A549 (cell line): Measurements from ENCODE around the gene CIDEB. TPM values are rescaled to one million over a fixed set of nuclear protein-coding genes. Genes with fewer than 3 reads are reported as not detected.

Experiments
- ATAC-seq, 2 experiments: fragments of 200-7000 bp in 1 of 2; fragments of >200 bp in 1 of 2; cut with Nextera tagmentation in 1 of 2; cut with Tn5 transposase in 1 of 2; 3 replicates each; pipeline versions ENCODE4 v1.8.0 to v1.9.1; 2018 to 2020; ENCODE audit warnings: mild to moderate bottlenecking in 1 of 2, moderate library complexity in 1 of 2
- CTCF ChIA-PET: fragments of 300-600 bp; sonication (Branson Sonifier 250); formaldehyde crosslinking; extraction: SDS; loops from one replicate; lab custom pipeline; 2021; ENCODE audit warnings: antibody characterized with exemption, inconsistent platforms; lab: Yijun Ruan, JAX
- POLR2A ChIA-PET: fragments of 350-600 bp; formaldehyde crosslinking; extraction: SDS; loops from one replicate; lab custom pipeline; 2021; ENCODE audit warnings: antibody characterized with exemption, inconsistent platforms; lab: Yijun Ruan, JAX
- DNase-seq, 2 experiments: peaks; one replicate each; pipeline versions ENCODE4 v3.0.0 to v3.0.0-alpha.2; 2011 to 2016; ENCODE audit warnings: low read depth in 1 of 2, low spot score in 1 of 2
- FAIRE-seq: peaks from 2 replicates; lab custom pipeline; 2011; peaks lifted over from hg19 to GRCh38; lab: Jason Lieb, UNC
- H3K27ac ChIP-seq, 2 experiments: fragments of >200 bp; sonication (Bioruptor Twin); formaldehyde crosslinking; 3 replicates each; pipeline ENCODE4 v1.5.1; 2016 to 2017
- H3K4me1 ChIP-seq: fragments of >200 bp; sonication (Bioruptor Twin); formaldehyde crosslinking; 3 replicates; pipeline ENCODE4 v1.6.1; 2016
- H3K4me2 ChIP-seq: fragments of >200 bp; sonication (Bioruptor Twin); formaldehyde crosslinking; 3 replicates; pipeline ENCODE4 v1.6.1; 2016
- H3K4me3 ChIP-seq: fragments of >200 bp; sonication (Bioruptor Twin); formaldehyde crosslinking; 3 replicates; pipeline ENCODE4 v1.5.1; 2016
- H3K9me3 ChIP-seq: fragments of >200 bp; sonication (Bioruptor Twin); formaldehyde crosslinking; 3 replicates; pipeline ENCODE4 v1.6.1; 2016
- BHLHE40 ChIP-seq: IDR thresholded peaks from 2 replicates; pipeline ENCODE4 v1.6.1; 2012; ENCODE audit warnings: low read depth, low read length, inconsistent platforms
- CBX2 ChIP-seq: fragments of 200-600 bp; sonication (generic); IDR thresholded peaks from 2 replicates; pipeline ENCODE4 v1.6.1; 2016; ENCODE audit warnings: low read depth, mild to moderate bottlenecking, borderline replicate concordance
- CEBPB ChIP-seq, 2 experiments: fragments of >200 bp in 1 of 2; sonication (Bioruptor Twin) in 1 of 2; formaldehyde crosslinking in 1 of 2; IDR thresholded peaks; 2 replicates each; pipeline ENCODE4 v1.6.1; 2012 to 2016
- CHD2 ChIP-seq: fragments of 150-350 bp; IDR thresholded peaks from 2 replicates; pipeline ENCODE4 v1.6.1; 2014; ENCODE audit warnings: low read length; ENCODE audit not compliant: partially characterized antibody
- FOSB ChIP-seq: fragments of 250-450 bp; sonication (Bioruptor Pico); IDR thresholded peaks from 2 replicates; pipeline ENCODE4 v1.5.0; 2020; ENCODE audit warnings: mild to moderate bottlenecking, moderate library complexity
- FOSL2 ChIP-seq, 2 experiments: fragments of 450-650 bp in 1 of 2; fragments of >200 bp in 1 of 2; sonication (Bioruptor Twin) in 1 of 2; formaldehyde crosslinking; IDR thresholded peaks; 2 replicates each; pipeline versions ENCODE4 v1.5.0 to v1.6.1; 2016 to 2020; ENCODE audit warnings: mild to moderate bottlenecking in 1 of 2, moderate library complexity in 1 of 2
- GATA3 ChIP-seq: IDR thresholded peaks from 2 replicates; pipeline ENCODE4 v1.6.1; 2012; ENCODE audit warnings: borderline replicate concordance
- HDAC2 ChIP-seq: fragments of 200-600 bp; sonication (generic); IDR thresholded peaks from 2 replicates; pipeline ENCODE4 v1.6.1; 2016
- HOXB5 ChIP-seq: fragments of 250-450 bp; sonication (Bioruptor Pico); IDR thresholded peaks from 2 replicates; pipeline ENCODE4 v1.5.0; 2020; ENCODE audit warnings: mild to moderate bottlenecking, moderate library complexity
- JUN ChIP-seq, 2 experiments: fragments of >200 bp; sonication (Bioruptor Twin); formaldehyde crosslinking; IDR thresholded peaks; 2 replicates in 1 of 2; 3 replicates in 1 of 2; pipeline ENCODE4 v1.6.1; 2016 to 2017
- JUNB ChIP-seq: fragments of >200 bp; sonication (Bioruptor Twin); formaldehyde crosslinking; IDR thresholded peaks from 2 replicates; pipeline ENCODE4 v1.6.1; 2016
- KDM5A ChIP-seq: fragments of 200-600 bp; sonication (generic); IDR thresholded peaks from 2 replicates; pipeline ENCODE4 v1.6.1; 2016; ENCODE audit warnings: antibody characterized with exemption, mild to moderate bottlenecking
- MAFK ChIP-seq: fragments of 450-650 bp; IDR thresholded peaks from 2 replicates; pipeline ENCODE4 v1.6.1; 2014; ENCODE audit not compliant: partially characterized antibody
- NFE2L2 ChIP-seq: fragments of 150-350 bp; conservative IDR thresholded peaks from 2 replicates; pipeline ENCODE4 v1.6.1; 2014; ENCODE audit warnings: low read length
- NPAS2 ChIP-seq: fragments of 250-450 bp; sonication (Bioruptor Pico); IDR thresholded peaks from 2 replicates; pipeline ENCODE4 v1.8.0; 2022; ENCODE audit warnings: mild to moderate bottlenecking, moderate library complexity, borderline replicate concordance
- POLR2A ChIP-seq: IDR thresholded peaks from 2 replicates; pipeline ENCODE4 v1.6.1; 2012; ENCODE audit warnings: mild to moderate bottlenecking, low read length
- POLR2AphosphoS2 ChIP-seq: conservative IDR thresholded peaks from 2 replicates; pipeline ENCODE4 v1.6.1; 2012; ENCODE audit warnings: low read length, improper control_type of control experiment, inconsistent platforms
- RAD21 ChIP-seq, 2 experiments: fragments of >200 bp in 1 of 2; sonication (Bioruptor Twin) in 1 of 2; formaldehyde crosslinking in 1 of 2; IDR thresholded peaks in 1 of 2; conservative IDR thresholded peaks in 1 of 2; 2 replicates in 1 of 2; 3 replicates in 1 of 2; pipeline ENCODE4 v1.6.1; 2012 to 2018; ENCODE audit warnings: inconsistent platforms in 1 of 2
- RFX5 ChIP-seq: fragments of 450-650 bp; IDR thresholded peaks from 2 replicates; pipeline ENCODE4 v1.7.1; 2014; ENCODE audit warnings: antibody characterized with exemption, mild to moderate bottlenecking, moderate library complexity
- SREBF2 ChIP-seq: fragments of 450-650 bp; IDR thresholded peaks from 2 replicates; pipeline ENCODE4 v1.6.1; 2014; ENCODE audit warnings: mild to moderate bottlenecking, moderate library complexity
- ZC3H11A ChIP-seq: fragments of 450-650 bp; IDR thresholded peaks from 2 replicates; pipeline ENCODE4 v1.6.1; 2014; ENCODE audit warnings: antibody characterized with exemption, mild to moderate bottlenecking
- WGBS: methylation state at CpG from one replicate; pipeline ENCODE4 v1.1.6; 2017; ENCODE audit errors: missing lambda C conversion rate; 5-methylcytosine and 5-hydroxymethylcytosine counted together
- polyA plus RNA-seq, 4 experiments: library from polyadenylated mRNA; depleted of rRNA in 3 of 4; stranded (reverse); fragments of >200 nt; fragmentation: RNase III in 1 of 4; extraction: RNeasy Plus Mini Kit Qiagen cat#74134 plus additional on column Dnase treatment in 1 of 4; gene quantifications; 2 replicates in 3 of 4; 3 replicates in 1 of 4; pipeline ENCODE4 v1.2.3, GENCODE V29; 2011 to 2017
- TF ChIP-seq, protein P1 (sequence below): IDR thresholded peaks from 2 replicates; pipeline ENCODE4 v1.6.1; 2012
- TF ChIP-seq, protein P2 (sequence below): IDR thresholded peaks from 2 replicates; pipeline ENCODE4 v1.6.1; 2012; ENCODE audit warnings: low read depth, borderline replicate concordance
- TF ChIP-seq, protein P3 (sequence below): fragments of 450-650 bp; IDR thresholded peaks from 2 replicates; pipeline ENCODE4 v1.6.1; 2014; ENCODE audit warnings: antibody characterized with exemption

Gene CIDEB
- polyA plus RNA-seq, 2 of the 4 experiments (the other 2 are of a cell fraction) = 0.31 to 0.79 TPM

DNA sequence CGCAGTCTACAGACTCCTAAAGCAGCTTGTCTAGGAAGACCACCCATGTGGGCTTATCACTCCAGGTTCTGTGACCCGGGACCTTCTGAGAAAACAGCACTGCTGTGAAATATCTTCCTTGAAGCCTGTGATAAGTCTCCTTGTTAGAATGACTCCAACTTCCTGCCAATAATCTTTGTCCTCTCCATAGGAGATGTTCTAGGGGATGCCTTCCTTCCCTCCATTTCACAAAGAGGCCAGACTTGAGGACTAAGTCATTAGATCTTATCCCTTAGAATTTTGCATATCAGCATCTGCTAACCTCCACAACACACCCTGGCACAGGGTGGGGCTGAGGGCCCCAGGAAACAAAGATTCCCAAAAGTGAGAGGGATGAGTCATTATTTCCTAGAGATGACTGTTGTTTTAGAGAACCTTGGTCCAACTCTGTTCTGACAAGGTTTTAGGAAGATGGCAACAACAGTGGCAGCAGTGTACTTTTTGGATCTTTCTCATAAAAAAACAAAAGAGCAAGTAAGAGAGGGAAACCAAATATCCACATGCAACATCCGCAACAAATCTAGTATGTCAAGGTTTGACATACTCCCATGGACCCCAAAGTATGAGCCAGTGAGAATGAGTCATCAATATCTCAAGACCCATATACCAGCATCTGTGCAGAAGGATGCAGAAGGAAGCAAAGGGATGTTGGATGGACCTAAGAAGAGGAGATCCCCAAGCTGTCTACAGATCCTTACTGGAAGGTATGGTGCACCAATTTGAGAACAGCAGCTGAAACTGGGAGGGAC, 9.6 kb upstream of the CIDEB start:
- H3K27ac ChIP-seq = no peak overlapping the region
- no peaks in the 10 kb centered on the region for H3K9me3 ChIP-seq
- no peak for FAIRE-seq
- 87% methylated on average over 3 of the region's 3 CpGs for WGBS
- no peak for DNase-seq
- H3K4me2 ChIP-seq = no peak overlapping the region
- CTCF ChIA-PET = interaction anchor here (0.9 to 46.6 kb wide), 9 partner anchors 9 to 113 kb away, joined by 3 to 1142 read pairs (median 7); partner anchors contain the start of genes CBLN3, CIDEB, KHNYN and LTB4R
- TF ChIP-seq FOSL2 (IDR thresholded peaks at IDR 0.05) (no peak), FOSL2 (CRISPR knock-in tag; IDR thresholded peaks at IDR 0.05) (peak; percentile 54; the same call in 1 of the 2 replicates), MAFK (peak; percentile 13), CBX2 (no peak)
- no peak overlapping the region for H3K4me3 ChIP-seq
- ATAC-seq = peak in 1 of 2 experiments; percentile 36; a peak in 2 of 6 replicates
- peaks cover 11% of the 10 kb centered on the region for H3K4me1 ChIP-seq
- POLR2A ChIA-PET = interaction anchor here (0.5 kb wide), 1 partner anchor 141 kb away, joined by 4 read pairs; no protein-coding TSS in a partner anchor

DNA sequence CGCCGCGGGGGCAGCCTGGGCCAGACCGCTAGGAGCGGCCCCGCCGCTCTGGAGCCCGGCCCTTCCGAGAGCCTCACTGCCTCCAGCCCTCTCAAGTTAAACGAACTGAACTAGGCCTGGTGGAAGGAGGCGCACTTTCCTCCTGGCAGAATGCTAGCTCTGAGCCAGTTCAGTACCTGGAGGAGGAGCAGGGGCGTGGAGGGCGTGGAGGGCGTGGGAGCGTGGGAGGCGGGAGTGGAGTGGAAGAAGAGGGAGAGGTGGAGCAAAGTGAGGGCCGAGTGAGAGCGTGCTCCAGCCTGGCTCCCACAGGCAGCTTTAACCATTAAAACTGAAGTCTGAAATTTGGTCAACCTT, 8.8 kb upstream of the CIDEB start:
- Histone ChIP-seq H3K4me3 (no peak overlapping the region), H3K4me2 (no peak overlapping the region), H3K9me3 (no peaks in the 10 kb centered on the region), H3K4me1 (peaks cover 11% of the 10 kb centered on the region), H3K27ac (no peak overlapping the region)
- DNase-seq (no peak), ATAC-seq (no peak), FAIRE-seq (no peak)
- POLR2A ChIA-PET = no interaction called here
- CTCF ChIA-PET = interaction anchor here (0.6 to 46.6 kb wide), 7 partner anchors 9 to 113 kb away, joined by 3 to 1142 read pairs (median 5); partner anchors contain the start of genes ADCY4, CBLN3, CIDEB and DHRS1
- WGBS = 86% methylated on average over 9 of the region's 18 CpGs
- TF ChIP-seq JUN (IDR thresholded peaks at IDR 0.05) (0 out of 5 replicates have a peak, but pooled peaks of 1 of the 2 experiments have one; percentile 22), KDM5A (no peak), ZC3H11A (no peak), CBX2 (no peak), POLR2AphosphoS2 (no peak), NPAS2 (CRISPR knock-in tag) (no peak)

DNA sequence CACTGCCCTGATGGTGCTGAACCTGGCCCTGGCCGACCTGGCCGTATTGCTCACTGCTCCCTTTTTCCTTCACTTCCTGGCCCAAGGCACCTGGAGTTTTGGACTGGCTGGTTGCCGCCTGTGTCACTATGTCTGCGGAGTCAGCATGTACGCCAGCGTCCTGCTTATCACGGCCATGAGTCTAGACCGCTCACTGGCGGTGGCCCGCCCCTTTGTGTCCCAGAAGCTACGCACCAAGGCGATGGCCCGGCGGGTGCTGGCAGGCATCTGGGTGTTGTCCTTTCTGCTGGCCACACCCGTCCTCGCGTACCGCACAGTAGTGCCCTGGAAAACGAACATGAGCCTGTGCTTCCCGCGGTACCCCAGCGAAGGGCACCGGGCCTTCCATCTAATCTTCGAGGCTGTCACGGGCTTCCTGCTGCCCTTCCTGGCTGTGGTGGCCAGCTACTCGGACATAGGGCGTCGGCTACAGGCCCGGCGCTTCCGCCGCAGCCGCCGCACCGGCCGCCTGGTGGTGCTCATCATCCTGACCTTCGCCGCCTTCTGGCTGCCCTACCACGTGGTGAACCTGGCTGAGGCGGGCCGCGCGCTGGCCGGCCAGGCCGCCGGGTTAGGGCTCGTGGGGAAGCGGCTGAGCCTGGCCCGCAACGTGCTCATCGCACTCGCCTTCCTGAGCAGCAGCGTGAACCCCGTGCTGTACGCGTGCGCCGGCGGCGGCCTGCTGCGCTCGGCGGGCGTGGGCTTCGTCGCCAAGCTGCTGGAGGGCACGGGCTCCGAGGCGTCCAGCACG, 8.2 kb upstream of the CIDEB start:
- POLR2A ChIA-PET = no interaction called here
- Histone ChIP-seq H3K4me2 (no peak overlapping the region), H3K9me3 (no peaks in the 10 kb centered on the region), H3K4me1 (peaks cover 11% of the 10 kb centered on the region), H3K27ac (no peak overlapping the region), H3K4me3 (no peak overlapping the region)
- no peak for DNase-seq
- ATAC-seq = no peak
- WGBS = 94% methylated on average over 53 of the region's 70 CpGs
- FAIRE-seq = no peak
- TF ChIP-seq NFE2L2 (no peak), RFX5 (no peak), JUNB (no peak), KDM5A (no peak), POLR2AphosphoS2 (no peak), CHD2 (no peak), HOXB5 (CRISPR knock-in tag) (no peak), FOSB (CRISPR knock-in tag) (no peak), FOSL2 (IDR thresholded peaks at IDR 0.05) (no peak), FOSL2 (CRISPR knock-in tag; IDR thresholded peaks at IDR 0.05) (no peak), GATA3 (no peak), SREBF2 (no peak), POLR2A (no peak), BHLHE40 (no peak), CEBPB (IDR thresholded peaks at IDR 0.05) (no peak), RAD21 (conservative IDR thresholded peaks at IDR 0.05 in 1 of 2, IDR thresholded peaks at IDR 0.05 in 1 of 2) (no peak), HDAC2 (no peak)
- TF ChIP-seq, protein P1, sequence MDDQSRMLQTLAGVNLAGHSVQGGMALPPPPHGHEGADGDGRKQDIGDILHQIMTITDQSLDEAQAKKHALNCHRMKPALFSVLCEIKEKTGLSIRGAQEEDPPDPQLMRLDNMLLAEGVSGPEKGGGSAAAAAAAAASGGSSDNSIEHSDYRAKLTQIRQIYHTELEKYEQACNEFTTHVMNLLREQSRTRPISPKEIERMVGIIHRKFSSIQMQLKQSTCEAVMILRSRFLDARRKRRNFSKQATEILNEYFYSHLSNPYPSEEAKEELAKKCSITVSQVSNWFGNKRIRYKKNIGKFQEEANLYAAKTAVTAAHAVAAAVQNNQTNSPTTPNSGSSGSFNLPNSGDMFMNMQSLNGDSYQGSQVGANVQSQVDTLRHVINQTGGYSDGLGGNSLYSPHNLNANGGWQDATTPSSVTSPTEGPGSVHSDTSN = no peak
- TF ChIP-seq, protein P2, sequence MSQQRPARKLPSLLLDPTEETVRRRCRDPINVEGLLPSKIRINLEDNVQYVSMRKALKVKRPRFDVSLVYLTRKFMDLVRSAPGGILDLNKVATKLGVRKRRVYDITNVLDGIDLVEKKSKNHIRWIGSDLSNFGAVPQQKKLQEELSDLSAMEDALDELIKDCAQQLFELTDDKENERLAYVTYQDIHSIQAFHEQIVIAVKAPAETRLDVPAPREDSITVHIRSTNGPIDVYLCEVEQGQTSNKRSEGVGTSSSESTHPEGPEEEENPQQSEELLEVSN = no peak
- TF ChIP-seq, protein P3, sequence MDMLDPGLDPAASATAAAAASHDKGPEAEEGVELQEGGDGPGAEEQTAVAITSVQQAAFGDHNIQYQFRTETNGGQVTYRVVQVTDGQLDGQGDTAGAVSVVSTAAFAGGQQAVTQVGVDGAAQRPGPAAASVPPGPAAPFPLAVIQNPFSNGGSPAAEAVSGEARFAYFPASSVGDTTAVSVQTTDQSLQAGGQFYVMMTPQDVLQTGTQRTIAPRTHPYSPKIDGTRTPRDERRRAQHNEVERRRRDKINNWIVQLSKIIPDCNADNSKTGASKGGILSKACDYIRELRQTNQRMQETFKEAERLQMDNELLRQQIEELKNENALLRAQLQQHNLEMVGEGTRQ = no peak
- CTCF ChIA-PET = interaction anchor here (0.6 to 46.6 kb wide), 7 partner anchors 8 to 114 kb away, joined by 3 to 1142 read pairs (median 5); partner anchors contain the start of genes ADCY4, CBLN3, CIDEB and DHRS1
